Measurements from ENCODE around the gene MAP7D1.

- TF ChIP-seq CTCF (IDR thresholded peaks at IDR 0.05) (no peak), REST (IDR thresholded peaks at IDR 0.05; ENCODE audit: insufficient read depth in 1 of 2, low read depth in 2 of 2, low read length in 1 of 2) (no peak), POLR2AphosphoS5 (IDR thresholded peaks at IDR 0.05; ENCODE audit: low read depth, low read length) (no peak), TCF7L2 (IDR thresholded peaks at IDR 0.05; ENCODE audit: low read depth, low read length) (no peak), SIN3A (IDR thresholded peaks at IDR 0.05; ENCODE audit: borderline replicate concordance, insufficient read depth, low read depth, low read length) (no peak)
Measured at GRCh38 chr1:36115200-36115669, 40.7 kb upstream of the MAP7D1 start.
